Measurements from ENCODE around the gene MSRB3.

- TF ChIP-seq, protein P1, sequence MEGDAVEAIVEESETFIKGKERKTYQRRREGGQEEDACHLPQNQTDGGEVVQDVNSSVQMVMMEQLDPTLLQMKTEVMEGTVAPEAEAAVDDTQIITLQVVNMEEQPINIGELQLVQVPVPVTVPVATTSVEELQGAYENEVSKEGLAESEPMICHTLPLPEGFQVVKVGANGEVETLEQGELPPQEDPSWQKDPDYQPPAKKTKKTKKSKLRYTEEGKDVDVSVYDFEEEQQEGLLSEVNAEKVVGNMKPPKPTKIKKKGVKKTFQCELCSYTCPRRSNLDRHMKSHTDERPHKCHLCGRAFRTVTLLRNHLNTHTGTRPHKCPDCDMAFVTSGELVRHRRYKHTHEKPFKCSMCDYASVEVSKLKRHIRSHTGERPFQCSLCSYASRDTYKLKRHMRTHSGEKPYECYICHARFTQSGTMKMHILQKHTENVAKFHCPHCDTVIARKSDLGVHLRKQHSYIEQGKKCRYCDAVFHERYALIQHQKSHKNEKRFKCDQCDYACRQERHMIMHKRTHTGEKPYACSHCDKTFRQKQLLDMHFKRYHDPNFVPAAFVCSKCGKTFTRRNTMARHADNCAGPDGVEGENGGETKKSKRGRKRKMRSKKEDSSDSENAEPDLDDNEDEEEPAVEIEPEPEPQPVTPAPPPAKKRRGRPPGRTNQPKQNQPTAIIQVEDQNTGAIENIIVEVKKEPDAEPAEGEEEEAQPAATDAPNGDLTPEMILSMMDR (conservative IDR thresholded peaks at IDR 0.05 in 1 of 2, IDR thresholded peaks at IDR 0.05 in 1 of 2; ENCODE audit: low read depth in 1 of 2, low read length in 2 of 2), result no peak
- no peak for TF ChIP-seq EZH2 (IDR thresholded peaks at IDR 0.05; ENCODE audit: low read length, missing control alignments)
Observed at GRCh38 chr12:65343230-65343629, 64.7 kb downstream of the MSRB3 start.
